Mammary epithelial cell (primary cell): ENCODE data around the gene CASK.

ENCODE experiments used
- CTCF ChIP-seq, 2 donors: IDR thresholded peaks in 1 of 2; conservative IDR thresholded peaks in 1 of 2; 2 replicates each; pipeline ENCODE4 v1.5.1; 2011 to 2012; ENCODE audit warnings: inconsistent platforms in 2 of 2, low read length in 2 of 2, mild to moderate bottlenecking in 2 of 2, control low read depth in 1 of 2, low read depth in 1 of 2; ENCODE audit not compliant: insufficient read depth in 1 of 2; ENCODE audit errors: extremely low read depth in 1 of 2
- EZH2 ChIP-seq: IDR thresholded peaks from 2 replicates; pipeline ENCODE4 v1.6.1; 2012; ENCODE audit warnings: low read length, inconsistent platforms, borderline replicate concordance

- TF ChIP-seq CTCF (conservative IDR thresholded peaks at IDR 0.05 in 1 of 2, IDR thresholded peaks at IDR 0.05 in 1 of 2; ENCODE audit: extremely low read depth in 1 of 2, insufficient read depth in 1 of 2, low read depth in 1 of 2, low read length in 2 of 2) (no peak), EZH2 (no peak)
Observed at GRCh38 chrX:41522081-41522480, 401.3 kb downstream of the CASK start.
